Activated T-helper 1 cell treated with anti-CD3 and anti-CD28 coated beads, Interleukin-2, amount 50 U/mL, for 16 hours (primary cell): ENCODE measurements around the gene NR3C1.

ENCODE experiments used
- DNase-seq, 2 donors: peaks; one replicate each; pipeline ENCODE4 v3.0.0-alpha.2; 2020; ENCODE audit warnings: low read depth in 1 of 2, low spot score in 1 of 2

NR3C1 gene

GRCh38 chr5:143370440-143370839 is 33.0 kb downstream of the NR3C1 start:
- DNase-seq, result no peak

DNA sequence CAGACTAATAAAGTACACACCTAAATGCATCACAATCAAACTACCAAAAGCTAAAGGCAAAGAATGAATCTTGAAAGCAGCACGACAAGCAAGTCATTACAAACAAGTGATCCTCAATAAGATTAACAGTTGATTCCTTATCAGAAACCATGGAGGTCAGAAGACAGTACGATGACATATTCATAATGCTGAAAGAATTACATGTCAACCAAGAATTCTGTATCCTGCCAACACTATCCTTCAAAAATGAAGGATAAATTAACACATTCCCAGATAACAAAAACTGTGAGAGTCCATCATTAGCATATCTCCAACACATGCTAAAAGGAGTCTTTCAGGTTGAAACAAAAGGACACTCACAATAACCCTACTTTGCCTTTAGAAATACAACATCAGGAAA is 39.4 kb downstream of the NR3C1 start:
- no peak for DNase-seq

DNA sequence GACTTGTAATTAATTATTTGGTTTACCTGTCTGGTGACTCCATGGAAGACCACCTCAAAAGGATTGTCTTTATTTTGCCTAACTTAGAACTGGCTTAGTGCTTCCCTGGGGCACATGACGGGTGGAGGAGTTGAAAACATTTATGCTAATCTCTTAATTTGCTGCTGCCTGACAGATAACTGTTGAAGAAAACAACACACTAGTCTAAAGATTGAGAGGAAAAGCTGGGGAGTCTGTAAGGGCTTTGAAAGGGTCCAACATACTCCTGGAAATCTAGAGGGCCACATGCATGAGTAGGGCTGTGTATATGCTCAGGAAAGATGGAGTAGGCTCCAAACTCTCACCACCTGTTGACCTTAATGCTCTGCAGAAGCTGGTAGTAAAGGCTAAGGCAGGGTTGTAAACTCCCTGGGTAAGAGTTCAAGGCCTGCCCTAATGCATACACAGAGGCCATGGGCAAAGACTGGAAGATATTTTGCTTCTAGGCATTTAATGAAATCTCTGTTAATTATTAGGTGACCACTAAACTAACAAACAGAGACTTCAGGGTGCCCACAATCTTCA is 40.7 kb downstream of the NR3C1 start:
- DNase-seq, result no peak

GRCh38 chr5:143361438-143361837 is 42.0 kb downstream of the NR3C1 start:
- DNase-seq, result no peak

DNA sequence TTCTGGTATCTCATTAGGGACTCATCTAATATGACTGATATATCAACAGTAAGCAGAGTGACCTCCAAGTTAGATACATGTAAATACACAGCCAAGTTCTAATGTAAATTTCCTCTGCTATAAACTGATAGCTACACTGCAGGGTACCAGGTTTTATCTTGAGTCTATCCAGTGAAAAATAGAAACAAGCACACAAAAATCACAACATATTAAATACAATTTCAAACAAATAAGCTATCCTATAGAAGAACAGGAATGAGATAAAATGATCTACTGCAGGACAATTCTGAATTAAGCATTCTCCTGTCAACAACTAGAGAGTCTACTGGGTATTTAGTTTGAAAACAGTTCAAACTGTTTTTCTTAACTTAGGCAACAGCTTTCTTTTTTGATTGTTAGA is 42.7 kb downstream of the NR3C1 start:
- DNase-seq, result no peak

GRCh38 chr5:143359869-143360268 is 43.6 kb downstream of the NR3C1 start:
- no peak for DNase-seq

DNA sequence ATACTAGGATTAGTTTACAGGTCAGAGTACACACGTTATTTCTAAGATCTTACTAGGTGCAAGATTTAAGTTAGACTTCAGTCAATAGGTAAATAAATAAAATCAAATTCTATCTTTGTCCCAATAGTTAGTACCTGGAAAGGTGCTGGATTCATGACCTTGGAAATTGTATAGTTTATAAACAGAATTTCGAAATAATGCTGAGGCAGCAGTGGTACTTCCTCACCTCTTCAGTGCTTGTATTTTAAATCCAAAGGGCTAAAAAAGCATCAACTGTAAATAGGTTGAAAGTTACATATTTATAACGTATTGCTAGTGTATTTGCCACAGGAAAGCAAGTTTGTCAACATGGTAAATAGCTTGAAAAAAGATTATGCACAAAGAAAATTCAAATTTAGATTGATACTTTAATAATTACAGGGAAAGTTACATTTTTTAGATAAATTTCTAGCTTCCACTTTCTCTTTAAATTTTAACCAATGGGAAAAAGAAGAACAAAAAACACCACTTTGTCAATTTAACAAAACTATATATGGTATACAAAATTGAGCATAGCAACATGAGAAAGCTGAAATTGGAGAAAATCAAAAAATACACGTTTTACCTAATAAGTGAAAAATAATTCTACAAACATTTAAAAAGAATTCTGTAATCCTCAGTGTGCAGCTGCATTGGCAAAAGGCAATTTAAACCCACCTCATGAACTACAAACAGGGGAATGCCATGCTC is 46.5 kb downstream of the NR3C1 start:
- no peak for DNase-seq

GRCh38 chr5:143355710-143356109 is 47.8 kb downstream of the NR3C1 start:
- DNase-seq, result peak; percentile 26

- no peak for DNase-seq
Measured at GRCh38 chr5:143354025-143354424, 49.5 kb downstream of the NR3C1 start.

DNA sequence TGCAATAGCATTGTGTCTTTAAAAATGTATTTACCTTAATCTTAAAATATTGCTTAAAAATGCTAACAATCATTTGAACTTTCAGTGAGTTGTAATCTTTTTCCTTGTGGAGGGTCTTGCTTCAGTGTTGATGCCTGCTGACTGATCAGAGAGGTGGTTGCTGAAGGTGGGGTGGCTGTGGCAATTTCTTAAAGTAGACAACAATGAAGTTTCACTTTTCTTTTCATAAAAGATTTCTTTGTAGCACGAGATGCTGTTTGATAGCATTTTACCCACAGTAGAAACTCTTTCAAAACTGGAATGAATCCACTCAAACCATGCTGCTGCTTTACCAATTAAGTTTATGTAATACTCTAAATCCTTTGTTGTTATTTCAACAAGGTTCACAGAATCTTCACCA is 50.8 kb downstream of the NR3C1 start:
- DNase-seq, result peak in 1 of 2 donors; percentile 5

DNA sequence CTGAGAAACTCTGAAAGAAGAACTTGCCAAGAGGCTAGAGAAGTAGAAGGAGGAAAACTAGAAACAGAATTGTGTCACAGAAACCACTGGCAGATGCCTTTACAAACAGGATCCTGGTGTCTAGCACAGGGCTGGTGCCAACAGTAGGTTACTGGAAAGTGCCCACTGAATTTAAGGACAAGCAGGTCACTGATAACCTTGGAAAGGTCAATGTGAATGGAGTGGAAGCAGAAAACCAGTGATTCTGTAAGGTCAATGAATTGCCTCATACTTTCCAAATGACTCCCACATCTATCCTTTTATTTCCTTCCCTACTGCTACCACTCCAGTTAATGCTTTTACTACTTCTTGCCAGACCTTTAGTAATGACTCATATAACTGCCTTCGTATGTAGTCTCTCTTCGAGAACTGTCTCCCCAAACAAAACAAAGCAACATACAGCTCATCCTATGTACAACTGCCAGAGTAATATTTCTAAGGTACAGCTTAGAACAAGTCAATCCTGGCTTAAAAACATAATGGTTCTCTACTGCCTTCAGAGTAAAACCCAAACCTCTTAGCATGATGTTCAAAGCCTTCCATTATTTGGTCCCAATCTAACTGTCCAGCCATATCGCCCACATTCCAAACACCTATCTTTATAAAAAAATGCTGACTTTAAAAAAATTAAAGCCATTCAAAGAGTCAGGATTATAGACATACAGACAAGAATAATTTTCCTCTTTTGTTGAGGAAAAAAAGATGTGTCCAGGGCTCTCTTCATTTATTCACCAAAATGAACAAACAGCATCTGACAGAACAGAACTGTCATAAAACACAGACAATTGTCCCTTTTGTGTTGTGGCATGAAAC is 52.5 kb downstream of the NR3C1 start:
- DNase-seq, result no peak

DNA sequence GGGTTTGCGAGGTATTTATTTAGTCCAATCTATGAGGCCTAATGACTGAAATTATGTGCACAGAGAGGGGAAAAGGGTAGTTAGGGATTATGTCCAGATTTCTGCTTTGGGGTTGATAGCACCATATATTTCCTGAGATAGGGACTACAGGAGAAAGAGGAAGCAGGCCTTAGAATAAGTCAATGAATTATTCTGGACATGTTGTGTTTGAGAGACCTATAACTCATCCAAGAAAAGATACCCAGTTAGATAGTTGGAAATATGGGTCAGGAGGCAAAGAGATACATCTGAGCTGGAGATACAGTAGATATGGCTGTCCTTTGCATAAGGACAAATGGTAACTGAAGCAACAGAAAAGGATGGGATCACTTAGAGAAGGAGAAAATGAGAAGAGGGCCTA is 53.1 kb downstream of the NR3C1 start:
- DNase-seq, result no peak

- no peak for DNase-seq
Measured at GRCh38 chr5:143349177-143349576, 54.3 kb downstream of the NR3C1 start.

- DNase-seq, result no peak
Measured at GRCh38 chr5:143347698-143348344, 55.7 kb downstream of the NR3C1 start.

DNA sequence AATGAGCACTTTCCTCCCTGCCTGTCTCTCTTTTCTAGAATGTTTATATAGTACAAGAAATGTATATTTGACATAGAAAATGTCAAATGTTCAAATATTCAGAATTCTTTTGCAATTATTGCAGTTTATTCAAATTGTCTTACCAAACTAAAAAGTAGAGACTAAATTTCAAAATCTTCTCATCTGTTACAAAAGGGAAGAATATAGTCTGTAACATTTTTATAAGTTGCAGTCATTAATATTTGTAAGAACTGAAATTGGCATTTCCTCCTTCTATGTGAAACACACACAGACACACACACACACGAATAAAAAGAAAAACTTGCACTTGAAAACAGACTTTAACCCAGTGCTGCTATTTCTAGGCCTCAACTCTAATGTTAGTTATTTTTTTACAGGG is 56.4 kb downstream of the NR3C1 start:
- no peak for DNase-seq

DNA sequence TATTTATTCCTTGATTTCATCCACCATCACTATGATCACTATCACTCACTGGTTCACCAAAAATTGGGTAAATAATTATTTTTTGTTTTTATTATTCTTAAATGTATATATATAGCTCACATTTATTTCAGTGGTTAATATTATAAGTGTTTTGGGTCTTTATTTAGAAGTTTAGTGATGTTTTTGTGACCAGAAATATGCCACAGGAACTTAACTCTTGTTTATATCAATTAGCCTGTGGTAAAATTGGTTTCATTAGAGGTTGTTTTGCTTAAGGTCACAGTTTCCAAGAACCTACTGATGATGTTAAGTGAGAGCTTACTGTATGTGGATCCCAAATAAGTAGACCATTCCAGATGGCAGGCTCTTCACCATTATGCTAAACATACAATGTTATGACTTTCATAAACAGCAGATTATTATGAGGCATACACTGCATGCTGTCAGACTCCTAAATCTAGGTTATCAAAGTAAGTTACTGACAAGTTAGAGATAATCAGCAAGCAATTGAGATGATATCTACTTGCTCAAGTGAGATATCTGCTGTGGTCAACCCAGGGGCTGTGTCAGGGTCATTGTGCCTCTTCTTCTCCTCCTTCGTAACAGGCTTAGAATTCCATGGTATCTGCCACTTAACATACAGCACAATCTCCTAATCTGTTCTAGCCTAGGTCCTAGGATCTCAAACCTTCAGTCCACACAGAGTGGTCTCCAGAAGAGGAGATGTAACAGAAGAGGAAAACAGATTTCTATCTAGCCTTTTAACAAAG is 57.6 kb downstream of the NR3C1 start:
- no peak for DNase-seq

DNA sequence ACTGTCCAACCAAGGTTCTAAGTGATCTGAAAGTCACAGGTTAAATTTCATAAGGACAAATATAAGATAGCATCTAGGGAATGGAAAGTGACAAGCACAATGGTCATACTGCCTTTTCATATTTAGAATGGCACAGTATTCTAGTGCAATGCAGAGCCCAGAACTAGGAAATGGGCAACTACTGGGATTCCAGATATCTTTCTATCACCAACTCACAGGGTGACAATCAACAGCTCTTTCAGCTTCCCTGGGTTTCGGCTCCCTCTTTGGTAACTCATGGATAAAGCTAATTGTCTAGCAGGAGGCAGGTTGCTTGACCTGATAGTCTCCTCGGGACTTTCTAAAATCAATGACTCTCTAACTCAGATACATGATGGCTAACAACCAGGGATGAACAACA is 60.4 kb downstream of the NR3C1 start:
- DNase-seq, result no peak

DNA sequence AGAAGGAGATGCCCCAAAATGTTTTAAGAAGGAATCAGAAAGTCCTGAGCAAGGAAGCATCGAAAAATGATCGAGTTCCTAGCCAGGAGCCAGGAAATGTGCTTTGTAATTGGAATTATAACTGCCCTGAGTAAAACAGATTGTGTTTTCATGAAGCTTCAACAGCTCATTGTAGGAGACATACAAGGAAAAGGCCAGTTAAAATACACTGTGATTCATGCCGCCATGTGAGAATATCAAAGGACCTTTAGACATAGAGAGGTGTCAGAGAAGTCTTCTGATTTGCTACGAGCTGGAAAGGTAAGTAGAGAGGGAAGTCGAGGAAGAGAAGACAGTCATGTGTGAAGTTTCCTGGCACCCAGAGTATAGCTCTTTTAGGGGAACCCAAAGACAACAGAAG is 60.9 kb downstream of the NR3C1 start:
- DNase-seq, result no peak

GRCh38 chr5:143341807-143342570 is 61.5 kb downstream of the NR3C1 start:
- DNase-seq, result no peak
